HEK293T (cell line): Measurements from ENCODE around the gene KBTBD4.

Source experiments
- CTCF ChIA-PET: fragments of 350-600 bp; formaldehyde crosslinking; extraction: SDS; loops from one replicate; lab custom pipeline; 2021; ENCODE audit warnings: antibody characterized with exemption, inconsistent platforms; lab: Yijun Ruan, JAX
- POLR2A ChIA-PET: fragments of 350-600 bp; formaldehyde crosslinking; extraction: SDS; loops from one replicate; lab custom pipeline; 2020; ENCODE audit warnings: antibody characterized with exemption, inconsistent platforms; lab: Yijun Ruan, JAX
- DNase-seq: peaks from one replicate; pipeline ENCODE4 v3.0.0; 2012; ENCODE audit warnings: mixed read lengths; ENCODE audit errors: extremely low spot score
- ARNT ChIP-seq: fragments of 450-650 bp; IDR thresholded peaks from 2 replicates; pipeline ENCODE4 v1.6.1; 2017; ENCODE audit warnings: mild to moderate bottlenecking
- BHLHE40 ChIP-seq: fragments of 450-650 bp; IDR thresholded peaks from 2 replicates; pipeline ENCODE4 v1.6.1; 2016; ENCODE audit warnings: mild to moderate bottlenecking, moderate library complexity, borderline replicate concordance
- CTBP1 ChIP-seq: fragments of 450-650 bp; IDR thresholded peaks from 2 replicates; pipeline ENCODE4 v1.6.1; 2016; ENCODE audit warnings: borderline replicate concordance
- ELF4 ChIP-seq: fragments of 450-650 bp; IDR thresholded peaks from 2 replicates; pipeline ENCODE4 v1.6.1; 2017; ENCODE audit warnings: antibody characterized with exemption
- FOXA1 ChIP-seq: fragments of 450-650 bp; IDR thresholded peaks from 2 replicates; pipeline ENCODE4 v1.6.1; 2016; ENCODE audit warnings: mild to moderate bottlenecking
- FOXK2 ChIP-seq: fragments of 450-650 bp; IDR thresholded peaks from 2 replicates; pipeline ENCODE4 v1.6.1; 2016; ENCODE audit warnings: mild to moderate bottlenecking
- FOXM1 ChIP-seq: fragments of 450-650 bp; IDR thresholded peaks from 2 replicates; pipeline ENCODE4 v1.6.1; 2017; ENCODE audit warnings: mild to moderate bottlenecking, borderline replicate concordance
- HDGF ChIP-seq: fragments of 450-650 bp; IDR thresholded peaks from 2 replicates; pipeline ENCODE4 v1.6.1; 2017; ENCODE audit warnings: antibody characterized with exemption, borderline replicate concordance
- L3MBTL2 ChIP-seq: fragments of 450-650 bp; conservative IDR thresholded peaks from 2 replicates; pipeline ENCODE4 v1.6.1; 2016; ENCODE audit warnings: mild to moderate bottlenecking
- LEF1 ChIP-seq: fragments of 450-650 bp; IDR thresholded peaks from 2 replicates; pipeline ENCODE4 v1.6.1; 2017; ENCODE audit warnings: mild to moderate bottlenecking, borderline replicate concordance
- NFRKB ChIP-seq: fragments of 450-650 bp; IDR thresholded peaks from 2 replicates; pipeline ENCODE4 v1.6.1; 2016; ENCODE audit warnings: mild to moderate bottlenecking, moderate library complexity
- SP1 ChIP-seq: fragments of 450-650 bp; IDR thresholded peaks from 2 replicates; pipeline ENCODE4 v1.6.1; 2017
- SUZ12 ChIP-seq: fragments of 450-650 bp; IDR thresholded peaks from 2 replicates; pipeline ENCODE4 v1.6.1; 2016; ENCODE audit warnings: mild to moderate bottlenecking
- TARDBP ChIP-seq: fragments of 450-650 bp; IDR thresholded peaks from 2 replicates; pipeline ENCODE4 v1.6.1; 2016
- ZNF384 ChIP-seq: fragments of 450-650 bp; IDR thresholded peaks from 2 replicates; pipeline ENCODE4 v1.6.1; 2016
- TF ChIP-seq, protein P1 (sequence below): fragments of 450-650 bp; IDR thresholded peaks from 2 replicates; pipeline ENCODE4 v1.6.1; 2016

Gene KBTBD4

DNA sequence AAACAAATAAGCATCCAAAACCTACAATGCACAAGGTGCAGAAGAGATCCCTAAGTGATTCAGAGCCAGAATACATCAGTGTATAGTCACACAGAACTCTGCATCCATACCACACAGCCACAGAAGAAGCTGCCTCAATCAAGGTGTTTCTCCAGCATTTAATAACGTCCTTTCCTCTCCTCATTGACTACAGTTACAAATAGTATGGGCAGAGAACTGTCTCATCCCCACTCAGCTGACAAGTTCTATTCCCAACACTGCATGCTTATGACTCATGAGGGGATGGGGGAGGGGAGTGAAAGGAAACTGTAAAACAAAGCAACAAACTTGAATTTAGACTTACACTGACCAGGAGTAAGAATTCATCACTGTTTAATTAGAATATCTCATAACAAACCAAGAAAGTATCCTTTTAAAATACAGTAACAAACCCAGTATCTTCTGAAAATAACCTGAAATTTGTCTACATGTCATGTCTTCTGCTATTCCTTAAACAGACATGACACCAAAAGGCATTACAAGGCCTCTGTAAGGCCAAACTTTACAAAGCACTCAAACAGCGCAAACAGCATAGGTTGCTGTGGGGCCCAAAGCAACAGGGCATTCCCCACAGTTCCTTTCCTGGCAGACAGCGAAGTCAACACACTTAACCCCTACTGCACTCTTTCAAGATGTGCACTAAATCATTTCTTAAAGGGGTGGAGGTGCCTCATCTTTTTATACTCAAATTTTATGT is 55.1 kb downstream of the KBTBD4 start:
- ChIA-PET CTCF (no interaction called here), POLR2A (no interaction called here)
- TF ChIP-seq SP1 (no peak), SUZ12 (no peak), FOXK2 (no peak), FOXM1 (no peak), BHLHE40 (no peak), ELF4 (no peak), LEF1 (no peak), CTBP1 (no peak), TARDBP (no peak), NFRKB (no peak), L3MBTL2 (no peak), HDGF (no peak), ARNT (no peak), FOXA1 (no peak), ZNF384 (no peak)
- TF ChIP-seq, protein P1, sequence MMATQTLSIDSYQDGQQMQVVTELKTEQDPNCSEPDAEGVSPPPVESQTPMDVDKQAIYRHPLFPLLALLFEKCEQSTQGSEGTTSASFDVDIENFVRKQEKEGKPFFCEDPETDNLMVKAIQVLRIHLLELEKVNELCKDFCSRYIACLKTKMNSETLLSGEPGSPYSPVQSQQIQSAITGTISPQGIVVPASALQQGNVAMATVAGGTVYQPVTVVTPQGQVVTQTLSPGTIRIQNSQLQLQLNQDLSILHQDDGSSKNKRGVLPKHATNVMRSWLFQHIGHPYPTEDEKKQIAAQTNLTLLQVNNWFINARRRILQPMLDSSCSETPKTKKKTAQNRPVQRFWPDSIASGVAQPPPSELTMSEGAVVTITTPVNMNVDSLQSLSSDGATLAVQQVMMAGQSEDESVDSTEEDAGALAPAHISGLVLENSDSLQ, result no peak
- no peak for DNase-seq
